Measurements from ENCODE around the gene FMN2.

The FMN2 gene

DNA sequence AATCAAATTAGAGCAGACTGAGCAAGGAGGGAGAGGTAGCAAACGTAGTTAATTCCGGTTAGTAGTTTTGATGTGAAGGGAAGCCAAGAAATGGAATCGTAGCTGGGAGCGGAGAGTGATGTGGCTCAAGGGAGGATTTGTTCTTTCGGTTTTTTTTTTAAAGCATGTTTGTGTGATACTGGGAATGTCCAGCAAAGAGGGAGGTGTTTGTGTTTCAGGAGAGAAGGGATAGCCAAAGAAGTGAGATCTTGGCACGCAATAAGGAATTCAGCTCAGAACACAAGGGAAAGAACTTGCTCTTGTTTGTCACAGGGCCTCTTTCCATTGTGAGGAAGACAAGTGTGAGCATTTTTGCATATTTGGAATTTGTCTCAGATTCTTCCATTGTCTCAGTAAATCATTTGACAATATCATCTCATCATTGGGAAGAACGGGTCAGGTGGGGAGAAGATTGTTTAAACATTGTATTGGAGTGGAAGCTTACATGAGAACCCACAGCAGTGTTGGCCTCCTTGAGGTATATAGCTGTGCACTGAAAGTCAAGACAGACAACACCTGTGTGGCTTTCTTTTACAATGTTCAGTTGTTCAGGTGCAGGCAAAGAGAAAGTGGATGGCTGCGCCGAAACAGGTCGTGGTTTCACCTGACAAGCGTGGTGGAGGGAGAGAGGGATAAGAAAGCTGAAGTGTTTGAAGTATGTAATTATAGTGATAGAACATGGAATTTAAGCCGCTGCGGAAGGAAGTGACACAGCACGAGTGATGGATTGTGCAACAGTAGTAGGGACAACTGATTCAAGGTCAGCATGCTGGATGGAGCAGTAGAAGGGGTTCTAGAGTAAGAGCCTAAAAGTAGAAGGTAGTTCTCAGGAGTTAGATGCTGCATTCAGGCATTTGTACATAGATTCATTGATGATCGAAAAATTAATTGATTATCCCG lies 25.4 kb downstream of the FMN2 start:
- DNase-seq (ENCODE audit: low read depth), result no peak
- TF ChIP-seq, protein P1, sequence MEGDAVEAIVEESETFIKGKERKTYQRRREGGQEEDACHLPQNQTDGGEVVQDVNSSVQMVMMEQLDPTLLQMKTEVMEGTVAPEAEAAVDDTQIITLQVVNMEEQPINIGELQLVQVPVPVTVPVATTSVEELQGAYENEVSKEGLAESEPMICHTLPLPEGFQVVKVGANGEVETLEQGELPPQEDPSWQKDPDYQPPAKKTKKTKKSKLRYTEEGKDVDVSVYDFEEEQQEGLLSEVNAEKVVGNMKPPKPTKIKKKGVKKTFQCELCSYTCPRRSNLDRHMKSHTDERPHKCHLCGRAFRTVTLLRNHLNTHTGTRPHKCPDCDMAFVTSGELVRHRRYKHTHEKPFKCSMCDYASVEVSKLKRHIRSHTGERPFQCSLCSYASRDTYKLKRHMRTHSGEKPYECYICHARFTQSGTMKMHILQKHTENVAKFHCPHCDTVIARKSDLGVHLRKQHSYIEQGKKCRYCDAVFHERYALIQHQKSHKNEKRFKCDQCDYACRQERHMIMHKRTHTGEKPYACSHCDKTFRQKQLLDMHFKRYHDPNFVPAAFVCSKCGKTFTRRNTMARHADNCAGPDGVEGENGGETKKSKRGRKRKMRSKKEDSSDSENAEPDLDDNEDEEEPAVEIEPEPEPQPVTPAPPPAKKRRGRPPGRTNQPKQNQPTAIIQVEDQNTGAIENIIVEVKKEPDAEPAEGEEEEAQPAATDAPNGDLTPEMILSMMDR (IDR thresholded peaks at IDR 0.05; ENCODE audit: insufficient read depth, low read depth, low read length, missing control alignments), result no peak
- H3K4me3 ChIP-seq (ENCODE audit: low read length), result no peak overlapping the region

DNA sequence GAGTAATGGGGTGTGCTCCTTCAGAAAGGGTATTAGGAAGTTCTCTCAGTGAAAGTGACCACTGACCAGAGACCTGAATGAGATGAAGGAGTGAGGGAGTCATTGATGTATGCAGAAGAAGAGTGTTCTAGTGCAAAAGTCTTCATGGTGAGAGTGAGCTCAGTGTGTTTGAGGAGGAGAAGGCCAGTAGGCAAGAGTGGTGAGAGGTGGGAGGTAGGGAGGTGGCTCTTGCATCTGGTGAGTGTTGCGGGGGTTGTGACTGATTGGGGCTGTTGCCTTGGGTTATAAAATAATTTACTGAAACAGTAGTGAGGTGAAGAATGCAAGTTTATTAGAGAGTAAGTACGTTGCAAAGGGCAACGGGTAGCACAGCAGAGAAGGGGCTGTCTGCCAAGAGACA lies 26.2 kb downstream of the FMN2 start:
- no peak overlapping the region for H3K4me3 ChIP-seq (ENCODE audit: low read length)
- TF ChIP-seq, protein P1 (IDR thresholded peaks at IDR 0.05; ENCODE audit: insufficient read depth, low read depth, low read length, missing control alignments), result no peak

DNA sequence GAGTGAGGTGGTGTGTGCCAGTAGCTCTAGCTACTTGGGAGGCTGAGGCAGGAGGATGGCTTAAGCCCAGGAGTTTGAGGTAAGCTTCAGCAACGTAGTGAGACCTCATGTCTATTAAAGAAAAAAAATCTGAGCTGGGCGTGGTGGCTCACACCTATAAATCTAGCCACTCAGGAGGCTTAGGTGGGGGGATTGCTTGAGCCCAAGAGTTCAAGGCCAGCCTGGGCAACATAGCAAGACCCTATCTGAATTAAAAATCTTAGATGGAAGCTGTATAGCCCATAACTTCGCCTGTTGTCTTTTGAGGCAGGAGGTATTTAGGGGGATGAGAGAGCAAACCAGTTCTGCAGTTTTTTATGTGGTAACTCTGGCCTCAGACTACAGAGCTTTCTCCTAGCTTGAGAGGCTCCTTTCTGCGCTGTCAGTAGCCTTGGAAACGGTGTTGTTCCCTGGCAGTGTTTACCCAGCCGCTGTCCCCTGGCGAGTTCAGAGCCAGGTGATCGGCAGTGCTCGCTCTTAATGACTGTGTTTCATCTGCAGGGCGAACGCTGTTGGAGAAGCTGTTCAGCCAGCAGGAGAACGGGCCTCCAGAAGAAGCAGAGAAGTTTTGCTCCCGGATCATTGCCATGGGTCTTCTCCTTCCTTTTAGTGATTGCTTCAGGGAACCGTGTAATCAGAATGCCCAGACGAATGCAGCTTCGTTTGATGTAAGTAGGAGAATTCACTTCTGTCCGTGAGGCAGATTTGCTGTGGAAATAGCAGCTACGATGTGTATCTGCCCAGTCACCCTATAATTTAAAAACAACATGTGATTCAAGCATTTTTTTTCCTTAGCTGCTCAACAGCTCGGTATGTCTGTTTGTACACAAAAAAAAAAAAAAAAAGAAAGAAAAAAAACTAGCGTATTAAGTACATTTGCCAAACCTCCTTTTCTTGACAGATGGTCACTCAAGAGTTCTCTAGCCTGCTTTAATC lies 31.2 kb downstream of the FMN2 start:
- DNase-seq (ENCODE audit: low read depth), result no peak
- TF ChIP-seq, protein P1 (IDR thresholded peaks at IDR 0.05; ENCODE audit: insufficient read depth, low read depth, low read length, missing control alignments), result no peak
- no peak overlapping the region for H3K4me3 ChIP-seq (ENCODE audit: low read length)

More for the DNA sequence above, 26.2 kb downstream of the FMN2 start:
- DNase-seq (ENCODE audit: low read depth), result no peak

DNA sequence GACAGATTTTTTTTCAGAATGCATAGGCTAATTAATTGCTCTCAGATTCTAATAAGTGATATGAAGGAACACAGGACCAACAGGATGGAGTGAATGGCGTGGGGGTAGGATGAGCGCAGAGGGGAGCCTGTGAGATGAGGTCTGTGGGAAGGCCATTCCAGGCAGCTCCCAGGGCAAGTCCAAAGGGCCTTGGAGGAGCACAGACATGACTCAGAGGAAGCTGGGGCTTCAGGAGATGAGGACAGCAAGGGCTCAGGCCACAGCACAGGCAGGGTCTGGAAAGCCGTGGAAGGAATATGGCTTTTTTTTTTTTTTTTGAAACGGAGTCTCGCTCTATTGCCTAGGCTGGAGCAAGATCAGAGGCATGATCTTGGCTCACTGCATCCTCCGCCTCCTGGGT lies 35.1 kb downstream of the FMN2 start:
- no peak for DNase-seq (ENCODE audit: low read depth)
- H3K4me3 ChIP-seq (ENCODE audit: low read length), result no peak overlapping the region
- TF ChIP-seq, protein P1 (IDR thresholded peaks at IDR 0.05; ENCODE audit: insufficient read depth, low read depth, low read length, missing control alignments), result no peak

DNA sequence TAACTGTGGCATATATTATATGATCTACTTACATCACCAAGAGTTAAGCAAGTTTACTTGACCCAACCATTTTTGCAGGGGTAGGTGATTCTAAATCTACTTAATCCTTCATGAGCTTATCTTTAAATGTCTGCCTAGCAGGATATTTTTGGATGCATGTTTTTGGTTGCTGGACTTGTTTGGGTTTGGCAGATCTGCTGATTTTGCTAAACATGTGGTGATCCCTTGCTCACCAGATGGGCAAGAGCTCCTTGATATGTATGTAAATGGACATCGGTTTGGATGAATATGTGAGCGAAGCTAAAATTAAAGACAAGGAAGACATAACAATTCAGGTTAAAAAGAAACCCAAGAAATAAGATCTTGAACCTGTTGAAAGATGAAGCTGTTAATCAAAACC lies 36.7 kb downstream of the FMN2 start:
- DNase-seq (ENCODE audit: low read depth), result no peak
- H3K4me3 ChIP-seq (ENCODE audit: low read length), result no peak overlapping the region
- TF ChIP-seq, protein P1 (IDR thresholded peaks at IDR 0.05; ENCODE audit: insufficient read depth, low read depth, low read length, missing control alignments), result no peak

DNA sequence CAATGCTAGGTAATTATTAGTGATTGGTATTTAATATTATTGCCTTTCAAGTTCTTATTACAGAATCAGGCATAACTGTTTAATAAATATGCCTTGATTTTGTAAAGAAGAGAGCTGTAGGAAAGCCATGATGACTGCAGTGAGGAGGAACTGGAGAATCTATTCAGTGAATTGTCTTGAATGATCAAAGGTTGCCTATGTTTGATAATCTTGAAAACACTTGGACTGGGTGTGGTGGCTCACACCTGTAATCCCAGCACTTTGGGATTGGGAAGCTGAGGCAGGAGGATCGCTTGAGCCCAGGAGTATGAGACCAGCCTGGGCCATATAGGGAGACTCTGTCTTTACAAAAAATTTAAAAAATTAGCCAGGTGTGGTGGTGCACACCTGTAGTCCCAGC lies 42.4 kb downstream of the FMN2 start:
- TF ChIP-seq, protein P1 (IDR thresholded peaks at IDR 0.05; ENCODE audit: insufficient read depth, low read depth, low read length, missing control alignments), result no peak
- DNase-seq (ENCODE audit: low read depth), result no peak

More for the DNA sequence above, 42.4 kb downstream of the FMN2 start:
- H3K4me3 ChIP-seq (ENCODE audit: low read length), result no peak overlapping the region
